ENCODE measurements around the gene UBR3.

DNA sequence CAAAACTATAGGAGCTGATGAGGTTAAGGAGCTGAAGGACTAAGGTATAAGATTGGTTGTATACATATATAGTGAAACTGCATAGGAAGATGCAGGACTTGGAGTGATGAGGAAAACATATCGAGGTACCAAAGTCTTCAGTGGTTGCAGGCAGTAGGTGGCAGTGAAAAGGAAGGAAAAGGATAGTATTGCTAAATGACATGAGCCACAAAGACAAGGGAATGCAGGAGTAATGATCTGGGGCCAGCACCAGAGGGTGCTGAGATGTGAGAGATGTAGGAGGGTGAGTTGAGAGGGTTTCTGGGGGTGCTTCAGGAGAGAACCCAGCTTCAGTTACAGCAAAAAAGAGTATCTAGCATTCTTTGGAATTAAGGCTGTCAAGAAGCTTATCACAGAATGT is 178.4 kb downstream of the UBR3 start:
- TF ChIP-seq GATA2 (IDR thresholded peaks at IDR 0.05; ENCODE audit: low read depth, low read length) (no peak), GATA3 (IDR thresholded peaks at IDR 0.05; ENCODE audit: low read depth, low read length) (no peak)

Measured in SH-SY5Y (cell line).